Hepatic stellate cell (primary cell): ENCODE results near the gene NOS1AP.

Experiments used
- DNase-seq: peaks from one replicate; pipeline ENCODE4 v3.0.0; 2011; ENCODE audit warnings: low spot score

The NOS1AP gene

GRCh38 chr1:162386292-162387225 lies 317.1 kb downstream of the NOS1AP start:
- DNase-seq, result no peak

GRCh38 chr1:162387226-162388082 lies 318.0 kb downstream of the NOS1AP start:
- DNase-seq, result no peak

GRCh38 chr1:162388083-162388594 lies 318.6 kb downstream of the NOS1AP start:
- no peak for DNase-seq

GRCh38 chr1:162388615-162389014 lies 319.1 kb downstream of the NOS1AP start:
- no peak for DNase-seq

- no peak for DNase-seq
Measured at GRCh38 chr1:162389021-162389818, 319.7 kb downstream of the NOS1AP start.

GRCh38 chr1:162389971-162390370 lies 320.5 kb downstream of the NOS1AP start:
- no peak for DNase-seq

- DNase-seq, result no peak
Measured at GRCh38 chr1:162390396-162391185, 321.1 kb downstream of the NOS1AP start.

GRCh38 chr1:162391790-162392563 lies 322.5 kb downstream of the NOS1AP start:
- peak; percentile 47 for DNase-seq

- DNase-seq, result no peak
Measured at GRCh38 chr1:162396201-162396906, 326.9 kb downstream of the NOS1AP start.

GRCh38 chr1:162397039-162397448 lies 327.6 kb downstream of the NOS1AP start:
- no peak for DNase-seq

- DNase-seq, result no peak
Measured at GRCh38 chr1:162397943-162398560, 328.6 kb downstream of the NOS1AP start.

GRCh38 chr1:162398999-162399580 lies 329.6 kb downstream of the NOS1AP start:
- DNase-seq, result no peak

- no peak for DNase-seq
Measured at GRCh38 chr1:162400790-162401355, 331.4 kb downstream of the NOS1AP start.

- DNase-seq, result peak; percentile 29
Measured at GRCh38 chr1:162404550-162405160, 335.2 kb downstream of the NOS1AP start.

GRCh38 chr1:162405800-162406199 lies 336.3 kb downstream of the NOS1AP start:
- no peak for DNase-seq

GRCh38 chr1:162406811-162407210 lies 337.3 kb downstream of the NOS1AP start:
- no peak for DNase-seq

- DNase-seq, result no peak
Measured at GRCh38 chr1:162407539-162407938, 338.0 kb downstream of the NOS1AP start.

- DNase-seq, result no peak
Measured at GRCh38 chr1:162412002-162412401, 342.5 kb downstream of the NOS1AP start, which contains the start of gene SH2D1B. SH2D1B (minus strand) TSS chr1:162412136; CDS start chr1:162412016, 120 bp downstream.
